ENCODE results near the gene DPY30. TPM values are rescaled to one million over a fixed set of nuclear protein-coding genes. Genes with fewer than 3 reads are reported as not detected.

DPY30 gene
- total RNA-seq, 1 donor from 2014 or later = 37.5 TPM

- H3K9me3 ChIP-seq (replicated peaks) = no peaks in the 10 kb centered on the region
- H3K4me1 ChIP-seq = peaks cover 36% of the 10 kb centered on the region
- no peaks in the 10 kb centered on the region for H3K27me3 ChIP-seq (ENCODE audit: low read depth)
- H3K4me3 ChIP-seq = no peak overlapping the region
- DNase-seq = no peak
- intact Hi-C loops (cut with micrococcal nuclease) = no loop called here
- no peak for TF ChIP-seq CTCF (IDR thresholded peaks at IDR 0.05; ENCODE audit: borderline replicate concordance)
- H3K36me3 ChIP-seq = no peaks in the 10 kb centered on the region
- H3K27ac ChIP-seq (replicated peaks) = no peak overlapping the region
Measured at GRCh38 chr2:32005371-32005976, 34.1 kb downstream of the DPY30 start.

GRCh38 chr2:32003791-32004190 lies 35.8 kb downstream of the DPY30 start:
- intact Hi-C loops (cut with micrococcal nuclease) = no loop called here
- no peak overlapping the region for H3K27ac ChIP-seq (replicated peaks)
- no peak for DNase-seq

GRCh38 chr2:32002406-32002805 lies 37.2 kb downstream of the DPY30 start:
- H3K36me3 ChIP-seq = no peaks in the 10 kb centered on the region

More at GRCh38 chr2:32003791-32004190, 35.8 kb downstream of the DPY30 start:
- H3K27me3 ChIP-seq (ENCODE audit: low read depth) = no peaks in the 10 kb centered on the region
- peaks cover 26% of the 10 kb centered on the region for H3K4me1 ChIP-seq
- no peaks in the 10 kb centered on the region for H3K9me3 ChIP-seq (replicated peaks)
- no peaks in the 10 kb centered on the region for H3K36me3 ChIP-seq
- no peak for TF ChIP-seq CTCF (IDR thresholded peaks at IDR 0.05; ENCODE audit: borderline replicate concordance)
- no peak overlapping the region for H3K4me3 ChIP-seq

GRCh38 chr2:31999438-31999837 lies 40.2 kb downstream of the DPY30 start:
- no peak overlapping the region for H3K4me3 ChIP-seq
- no peaks in the 10 kb centered on the region for H3K9me3 ChIP-seq (replicated peaks)
- no peaks in the 10 kb centered on the region for H3K36me3 ChIP-seq
- intact Hi-C loops (cut with micrococcal nuclease) = no loop called here
- no peaks in the 10 kb centered on the region for H3K27me3 ChIP-seq (ENCODE audit: low read depth)
- no peak for TF ChIP-seq CTCF (IDR thresholded peaks at IDR 0.05; ENCODE audit: borderline replicate concordance)
- H3K4me1 ChIP-seq = no peaks in the 10 kb centered on the region
- DNase-seq = no peak
- H3K27ac ChIP-seq (replicated peaks) = no peak overlapping the region

More at GRCh38 chr2:32002406-32002805, 37.2 kb downstream of the DPY30 start:
- TF ChIP-seq CTCF (IDR thresholded peaks at IDR 0.05; ENCODE audit: borderline replicate concordance) = no peak
- no peak for DNase-seq
- Histone ChIP-seq H3K4me1 (peaks cover 13% of the 10 kb centered on the region), H3K9me3 (replicated peaks) (no peaks in the 10 kb centered on the region), H3K4me3 (no peak overlapping the region), H3K27me3 (ENCODE audit: low read depth) (no peaks in the 10 kb centered on the region), H3K27ac (replicated peaks) (no peak overlapping the region)
- intact Hi-C loops (cut with micrococcal nuclease) = no loop called here

GRCh38 chr2:31998731-31999383 lies 40.7 kb downstream of the DPY30 start:
- Histone ChIP-seq H3K27ac (replicated peaks) (no peak overlapping the region), H3K9me3 (replicated peaks) (no peaks in the 10 kb centered on the region), H3K4me3 (no peak overlapping the region), H3K27me3 (ENCODE audit: low read depth) (no peaks in the 10 kb centered on the region), H3K4me1 (no peaks in the 10 kb centered on the region), H3K36me3 (no peaks in the 10 kb centered on the region)
- DNase-seq = no peak
- intact Hi-C loops (cut with micrococcal nuclease) = no loop called here
- TF ChIP-seq CTCF (IDR thresholded peaks at IDR 0.05; ENCODE audit: borderline replicate concordance) = no peak

Data from left ventricle myocardium inferior (tissue), 1 donor.